PC-9 (cell line): ENCODE measurements around the gene C16orf46. TPM values are rescaled to one million over a fixed set of nuclear protein-coding genes. Genes with fewer than 3 reads are reported as not detected.

Source experiments
- BruUV-seq: library from RNA; stranded (reverse); fragments of 400-500 nt; replicated peaks from 2 replicates; lab custom pipeline; 2021; lab: Mats Ljungman, UMichigan
- CTCF ChIA-PET: fragments of 300-600 bp; sonication (Branson Sonifier 250); formaldehyde crosslinking; loops from one replicate; lab custom pipeline; 2022; ENCODE audit warnings: antibody characterized with exemption; lab: Charles Lee
- POLR2A ChIA-PET: fragments of 300-600 bp; sonication (Branson Sonifier 250); formaldehyde crosslinking; loops from one replicate; lab custom pipeline; 2022; ENCODE audit warnings: antibody characterized with exemption; ENCODE audit not compliant: unreplicated experiment; lab: Charles Lee
- DNase-seq, 2 experiments: peaks; one replicate each; pipeline versions ENCODE4 v3.0.0 to v3.0.0-alpha.2; 2015 to 2022; ENCODE audit warnings: mixed read lengths in 1 of 2
- H2AFZ ChIP-seq: fragments of 200-600 bp; sonication (generic); 2 replicates; pipeline ENCODE4 v1.8.1; 2017; ENCODE audit warnings: antibody characterized with exemption
- H3F3A ChIP-seq: fragments of 200-600 bp; sonication (generic); 2 replicates; pipeline ENCODE4 v1.8.1; 2017; ENCODE audit warnings: antibody characterized with exemption, mild to moderate bottlenecking, low read depth; ENCODE audit not compliant: insufficient read depth
- H3K27ac ChIP-seq: fragments of 200-600 bp; sonication (generic); 2 replicates; pipeline ENCODE4 v1.6.1; 2016; ENCODE audit warnings: mixed run types
- H3K27me3 ChIP-seq: fragments of 200-600 bp; sonication (generic); 2 replicates; pipeline ENCODE4 v1.6.1; 2016; ENCODE audit warnings: low read depth, mixed run types; ENCODE audit not compliant: insufficient read depth
- H3K36me3 ChIP-seq: fragments of 200-600 bp; sonication (generic); 2 replicates; pipeline ENCODE4 v1.6.1; 2016; ENCODE audit warnings: low read depth, mixed run types
- H3K4me1 ChIP-seq: fragments of 200-600 bp; sonication (generic); replicated peaks from 2 replicates; pipeline ENCODE4 v1.6.1; 2016; ENCODE audit warnings: mixed run types; ENCODE audit not compliant: insufficient read depth
- H3K4me2 ChIP-seq: fragments of 200-600 bp; sonication (generic); 2 replicates; pipeline ENCODE4 v1.6.1; 2017; ENCODE audit warnings: mixed run types
- H3K4me3 ChIP-seq: fragments of 200-600 bp; sonication (generic); 2 replicates; pipeline ENCODE4 v1.6.1; 2016; ENCODE audit warnings: mixed run types
- H3K79me2 ChIP-seq: fragments of 200-600 bp; sonication (generic); 2 replicates; pipeline ENCODE4 v1.6.1; 2017; ENCODE audit warnings: low read depth, mixed run types
- H3K9me2 ChIP-seq: fragments of 200-600 bp; sonication (generic); 2 replicates; pipeline ENCODE4 v1.8.1; 2017; ENCODE audit warnings: mild to moderate bottlenecking; ENCODE audit not compliant: insufficient read depth
- H3K9me3 ChIP-seq: fragments of 200-600 bp; sonication (generic); 2 replicates; pipeline ENCODE4 v1.8.1; 2016; ENCODE audit warnings: low read depth; ENCODE audit not compliant: insufficient read depth
- H4K20me1 ChIP-seq: fragments of 200-600 bp; sonication (generic); 2 replicates; pipeline ENCODE4 v1.8.1; 2017; ENCODE audit not compliant: insufficient read depth
- EZH2 ChIP-seq: fragments of 200-600 bp; sonication (generic); IDR thresholded peaks from 2 replicates; pipeline ENCODE4 v1.8.0; 2017; ENCODE audit warnings: antibody characterized with exemption, low read depth
- intact Hi-C: fragments of 100-400 bp; cut with micrococcal nuclease; formaldehyde crosslinking; loops from one replicate; pipeline ENCODE4 v1.10.0; 2022; ENCODE audit not compliant: unreplicated experiment
- total RNA-seq: library from RNA; stranded (reverse); gene quantifications from 2 replicates; pipeline ENCODE4 v1.2.3, GENCODE V29; 2021
- TF ChIP-seq, protein P1 (sequence below): fragments of 200-600 bp; sonication (generic); conservative IDR thresholded peaks from 2 replicates; pipeline ENCODE4 v1.6.1; 2017; ENCODE audit warnings: mixed run types, antibody characterized with exemption, mild to moderate bottlenecking, moderate library complexity

Gene C16orf46
- total RNA-seq, 1 experiment from 2014 or later = 0.92 TPM

DNA sequence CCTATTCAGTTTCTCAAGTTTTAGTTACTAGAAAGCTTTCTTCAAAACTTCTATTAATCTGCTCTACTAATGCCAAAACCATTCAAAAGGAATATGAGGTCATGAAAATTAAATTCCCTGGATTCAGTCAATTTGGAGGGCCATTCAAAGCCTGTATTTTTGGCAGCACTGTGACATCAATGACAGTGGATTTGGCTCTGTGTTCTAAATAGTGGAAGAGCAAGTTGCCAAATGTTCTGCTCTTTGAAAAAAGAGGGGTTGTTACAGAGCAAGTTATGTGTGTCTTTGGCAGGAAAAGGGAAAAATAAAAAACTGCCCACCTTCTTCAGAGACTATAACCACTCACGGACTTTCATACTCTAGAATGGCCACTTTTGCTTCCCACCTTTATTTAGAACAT is 3.2 kb upstream of the C16orf46 start:
- no peak overlapping the region for H3K27ac ChIP-seq
- peaks cover 16% of the 10 kb centered on the region; the same call in 1 of the 2 replicates for H3K4me1 ChIP-seq
- H4K20me1 ChIP-seq = no peaks in the 10 kb centered on the region
- intact Hi-C loops = no loop called here
- H3F3A ChIP-seq = peaks cover 26% of the 10 kb centered on the region; the same call in 1 of the 2 replicates
- no peak overlapping the region for H3K4me2 ChIP-seq
- no peaks in the 10 kb centered on the region for H3K9me3 ChIP-seq
- no peak overlapping the region for H2AFZ ChIP-seq
- no peaks in the 10 kb centered on the region for H3K9me2 ChIP-seq
- TF ChIP-seq, protein P1, sequence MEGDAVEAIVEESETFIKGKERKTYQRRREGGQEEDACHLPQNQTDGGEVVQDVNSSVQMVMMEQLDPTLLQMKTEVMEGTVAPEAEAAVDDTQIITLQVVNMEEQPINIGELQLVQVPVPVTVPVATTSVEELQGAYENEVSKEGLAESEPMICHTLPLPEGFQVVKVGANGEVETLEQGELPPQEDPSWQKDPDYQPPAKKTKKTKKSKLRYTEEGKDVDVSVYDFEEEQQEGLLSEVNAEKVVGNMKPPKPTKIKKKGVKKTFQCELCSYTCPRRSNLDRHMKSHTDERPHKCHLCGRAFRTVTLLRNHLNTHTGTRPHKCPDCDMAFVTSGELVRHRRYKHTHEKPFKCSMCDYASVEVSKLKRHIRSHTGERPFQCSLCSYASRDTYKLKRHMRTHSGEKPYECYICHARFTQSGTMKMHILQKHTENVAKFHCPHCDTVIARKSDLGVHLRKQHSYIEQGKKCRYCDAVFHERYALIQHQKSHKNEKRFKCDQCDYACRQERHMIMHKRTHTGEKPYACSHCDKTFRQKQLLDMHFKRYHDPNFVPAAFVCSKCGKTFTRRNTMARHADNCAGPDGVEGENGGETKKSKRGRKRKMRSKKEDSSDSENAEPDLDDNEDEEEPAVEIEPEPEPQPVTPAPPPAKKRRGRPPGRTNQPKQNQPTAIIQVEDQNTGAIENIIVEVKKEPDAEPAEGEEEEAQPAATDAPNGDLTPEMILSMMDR = no peak
- no peak for TF ChIP-seq EZH2
- no peak for DNase-seq
- no peak overlapping the region for H3K4me3 ChIP-seq
- ChIA-PET POLR2A (no interaction called here), CTCF (no interaction called here)
- H3K36me3 ChIP-seq = no peaks in the 10 kb centered on the region
- H3K79me2 ChIP-seq = peaks cover 9% of the 10 kb centered on the region; the same call in 1 of the 2 replicates
- H3K27me3 ChIP-seq = no peaks in the 10 kb centered on the region
- BruUV-seq = no TSS peak

GRCh38 chr16:81076566-81077075 is 417 bp downstream of the C16orf46 start:
- Histone ChIP-seq H4K20me1 (no peaks in the 10 kb centered on the region), H3K4me2 (peak overlapping the region; percentile 84), H3K79me2 (peaks cover 9% of the 10 kb centered on the region; the same call in 1 of the 2 replicates), H3K36me3 (no peaks in the 10 kb centered on the region), H2AFZ (peak overlapping the region; percentile 89), H3F3A (peaks cover 20% of the 10 kb centered on the region; the same call in 1 of the 2 replicates), H3K9me2 (no peaks in the 10 kb centered on the region), H3K4me1 (peaks cover 24% of the 10 kb centered on the region; the same call in 1 of the 2 replicates), H3K27me3 (no peaks in the 10 kb centered on the region), H3K4me3 (peak overlapping the region; percentile 76), H3K9me3 (no peaks in the 10 kb centered on the region), H3K27ac (peak overlapping the region; percentile 79)
- BruUV-seq = no TSS peak
- POLR2A ChIA-PET = interaction anchor here (0.5 to 1.0 kb wide), 9 partner anchors 13 to 325 kb away, joined by 3 to 4 read pairs (median 3); partner anchors contain the start of gene GAN
- CTCF ChIA-PET = interaction anchor here (0.6 kb wide), 2 partner anchors 90 to 129 kb away, joined by 5 to 6 read pairs; no protein-coding TSS in a partner anchor
- no peak for TF ChIP-seq EZH2
- TF ChIP-seq, protein P1 = no peak
- intact Hi-C loops = loop anchor here (1.0 to 10.0 kb wide), 3 partner anchors 41 to 238 kb away; partner anchors contain the start of genes ATMIN and GAN
- DNase-seq = peak in 1 of 2 experiments; percentile 89

DNA sequence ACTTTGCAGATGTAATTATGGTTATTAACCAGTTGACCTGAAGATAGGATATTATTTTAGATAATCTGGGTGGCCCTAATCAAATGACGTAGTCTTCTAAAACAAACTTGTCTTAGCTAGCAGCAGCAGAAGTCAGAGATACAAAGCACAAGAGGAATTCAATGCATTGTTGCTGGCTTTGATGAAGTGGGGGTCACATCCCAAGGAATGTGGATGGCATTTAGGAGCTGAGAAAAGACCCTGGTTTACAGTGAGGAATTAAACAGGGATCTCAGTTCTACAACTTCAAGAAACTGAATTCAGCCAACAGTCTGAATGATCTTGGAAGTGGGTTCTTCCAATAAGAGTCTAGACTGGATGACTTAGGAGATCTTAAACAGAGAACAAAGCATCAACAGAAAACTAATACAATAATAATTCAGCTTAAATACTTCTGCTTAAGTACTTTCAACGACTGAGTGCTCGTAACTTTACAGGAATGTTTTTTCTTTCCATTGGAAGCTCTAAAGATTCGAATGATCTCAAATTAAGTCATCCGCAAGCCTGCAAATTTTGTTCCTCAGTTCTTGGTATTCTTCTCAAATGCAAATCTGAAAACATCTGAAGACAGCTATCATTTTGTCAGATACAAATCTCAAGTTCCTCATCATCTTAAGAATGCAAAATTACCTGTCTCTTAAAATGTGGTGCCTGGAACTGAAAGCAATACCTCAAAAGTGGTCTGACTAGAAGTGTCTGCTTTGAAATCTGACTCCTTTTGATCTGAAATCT is 3.3 kb downstream of the C16orf46 start:
- peaks cover 16% of the 10 kb centered on the region; the same call in 1 of the 2 replicates for H3F3A ChIP-seq
- H3K4me1 ChIP-seq = peaks cover 27% of the 10 kb centered on the region; the same call in 1 of the 2 replicates
- H3K36me3 ChIP-seq = no peaks in the 10 kb centered on the region
- peaks cover 9% of the 10 kb centered on the region; the same call in 1 of the 2 replicates for H3K79me2 ChIP-seq
- H3K27me3 ChIP-seq = no peaks in the 10 kb centered on the region
- no peak overlapping the region for H2AFZ ChIP-seq
- H3K27ac ChIP-seq = no peak overlapping the region
- DNase-seq = no peak
- intact Hi-C loops = loop anchor here (10.0 kb wide), 1 partner anchor 241 kb away; the partner anchor contains the start of gene GAN
- ChIA-PET CTCF (no interaction called here), POLR2A (interaction anchor here (0.5 kb wide), 1 partner anchor 686 kb away, joined by 3 read pairs; no protein-coding TSS in a partner anchor)
- BruUV-seq = no TSS peak
- no peaks in the 10 kb centered on the region for H4K20me1 ChIP-seq
- no peaks in the 10 kb centered on the region for H3K9me2 ChIP-seq
- no peak overlapping the region for H3K4me3 ChIP-seq
- TF ChIP-seq, protein P1 = no peak
- TF ChIP-seq EZH2 = no peak
- H3K4me2 ChIP-seq = no peak overlapping the region
- no peaks in the 10 kb centered on the region for H3K9me3 ChIP-seq
